ENCODE data around the gene PCMTD2.

The PCMTD2 gene

GRCh38 chr20:64257107-64257757, 1.7 kb downstream of the PCMTD2 start:
- ATAC-seq (no peak), DNase-seq (ENCODE audit: low spot score in 2 of 2) (no peak)
- H3K27ac Mint-ChIP-seq: peak overlapping the region; percentile 98
- H3K4me1 Mint-ChIP-seq: peaks cover 60% of the 10 kb centered on the region
- peaks cover 39% of the 10 kb centered on the region for H3K36me3 Mint-ChIP-seq
- H3K4me3 Mint-ChIP-seq: peak overlapping the region; percentile 90
- H3K9me3 Mint-ChIP-seq: no peaks in the 10 kb centered on the region

GRCh38 chr20:64258071-64258823, 2.7 kb downstream of the PCMTD2 start:
- Mint-ChIP-seq H3K4me3 (no peak overlapping the region), H3K4me1 (peaks cover 70% of the 10 kb centered on the region), H3K27ac (no peak overlapping the region), H3K36me3 (peaks cover 39% of the 10 kb centered on the region), H3K9me3 (no peaks in the 10 kb centered on the region)
- ATAC-seq: no peak
- DNase-seq (ENCODE audit: low spot score in 2 of 2): peak in 1 of 2 donors; percentile 10

GRCh38 chr20:64260239-64260638, 4.7 kb downstream of the PCMTD2 start:
- ATAC-seq (no peak), DNase-seq (ENCODE audit: low spot score in 2 of 2) (no peak)
- no peak overlapping the region for H3K4me3 Mint-ChIP-seq
- H3K27ac Mint-ChIP-seq: no peak overlapping the region
- H3K36me3 Mint-ChIP-seq: peaks cover 39% of the 10 kb centered on the region
- no peaks in the 10 kb centered on the region for H3K9me3 Mint-ChIP-seq
- peaks cover 66% of the 10 kb centered on the region for H3K4me1 Mint-ChIP-seq

- H3K4me1 Mint-ChIP-seq: peaks cover 64% of the 10 kb centered on the region
These were observed 5.6 kb downstream of the PCMTD2 start for GRCh38 chr20:64261138-64261537.

GRCh38 chr20:64264091-64264490, 8.5 kb downstream of the PCMTD2 start:
- Mint-ChIP-seq H3K4me3 (no peak overlapping the region), H3K9me3 (no peaks in the 10 kb centered on the region), H3K27ac (no peak overlapping the region), H3K4me1 (peaks cover 46% of the 10 kb centered on the region), H3K36me3 (peaks cover 43% of the 10 kb centered on the region)
- ATAC-seq: no peak
- DNase-seq (ENCODE audit: low spot score in 2 of 2): no peak

More at GRCh38 chr20:64261138-64261537, 5.6 kb downstream of the PCMTD2 start:
- ATAC-seq: no peak
- Mint-ChIP-seq H3K4me3 (no peak overlapping the region), H3K36me3 (peaks cover 36% of the 10 kb centered on the region), H3K9me3 (no peaks in the 10 kb centered on the region), H3K27ac (peak overlapping the region; percentile 79)
- DNase-seq (ENCODE audit: low spot score in 2 of 2): no peak

GRCh38 chr20:64265201-64265600, 9.7 kb downstream of the PCMTD2 start:
- peaks cover 40% of the 10 kb centered on the region for H3K36me3 Mint-ChIP-seq
- no peak overlapping the region for H3K4me3 Mint-ChIP-seq
- H3K27ac Mint-ChIP-seq: peak overlapping the region; percentile 34
- DNase-seq (ENCODE audit: low spot score in 2 of 2): no peak
- ATAC-seq: no peak
- peaks cover 52% of the 10 kb centered on the region for H3K4me1 Mint-ChIP-seq
- H3K9me3 Mint-ChIP-seq: no peaks in the 10 kb centered on the region

GRCh38 chr20:64266988-64267387, 11.4 kb downstream of the PCMTD2 start:
- Mint-ChIP-seq H3K27ac (no peak overlapping the region), H3K4me3 (no peak overlapping the region), H3K9me3 (no peaks in the 10 kb centered on the region), H3K36me3 (peaks cover 38% of the 10 kb centered on the region), H3K4me1 (peaks cover 45% of the 10 kb centered on the region)
- DNase-seq (ENCODE audit: low spot score in 2 of 2) (no peak), ATAC-seq (no peak)

GRCh38 chr20:64268174-64268573, 12.6 kb downstream of the PCMTD2 start:
- H3K4me3 Mint-ChIP-seq: no peak overlapping the region
- H3K36me3 Mint-ChIP-seq: peaks cover 44% of the 10 kb centered on the region
- H3K27ac Mint-ChIP-seq: no peak overlapping the region
- ATAC-seq (no peak), DNase-seq (ENCODE audit: low spot score in 2 of 2) (no peak)
- no peaks in the 10 kb centered on the region for H3K9me3 Mint-ChIP-seq
- H3K4me1 Mint-ChIP-seq: peaks cover 34% of the 10 kb centered on the region

GRCh38 chr20:64269604-64270411, 14.3 kb downstream of the PCMTD2 start:
- H3K9me3 Mint-ChIP-seq: no peaks in the 10 kb centered on the region

GRCh38 chr20:64271636-64272035, 16.1 kb downstream of the PCMTD2 start:
- Mint-ChIP-seq H3K4me1 (peaks cover 27% of the 10 kb centered on the region), H3K9me3 (no peaks in the 10 kb centered on the region), H3K4me3 (no peak overlapping the region), H3K36me3 (peaks cover 38% of the 10 kb centered on the region), H3K27ac (no peak overlapping the region)
- no peak for ATAC-seq
- no peak for DNase-seq (ENCODE audit: low spot score in 2 of 2)

More at GRCh38 chr20:64269604-64270411, 14.3 kb downstream of the PCMTD2 start:
- ATAC-seq (no peak), DNase-seq (ENCODE audit: low spot score in 2 of 2) (no peak)
- Mint-ChIP-seq H3K4me3 (no peak overlapping the region), H3K36me3 (peaks cover 46% of the 10 kb centered on the region), H3K4me1 (peaks cover 27% of the 10 kb centered on the region), H3K27ac (no peak overlapping the region)

GRCh38 chr20:64273109-64273508, 17.6 kb downstream of the PCMTD2 start:
- Mint-ChIP-seq H3K36me3 (peaks cover 37% of the 10 kb centered on the region), H3K9me3 (no peaks in the 10 kb centered on the region), H3K4me3 (no peak overlapping the region), H3K4me1 (peaks cover 27% of the 10 kb centered on the region), H3K27ac (no peak overlapping the region)
- no peak for DNase-seq (ENCODE audit: low spot score in 2 of 2)
- no peak for ATAC-seq

- no peaks in the 10 kb centered on the region for H3K9me3 Mint-ChIP-seq
- H3K4me3 Mint-ChIP-seq: no peak overlapping the region
- H3K27ac Mint-ChIP-seq: no peak overlapping the region
- no peak for DNase-seq (ENCODE audit: low spot score in 2 of 2)
- peaks cover 28% of the 10 kb centered on the region for H3K4me1 Mint-ChIP-seq
- H3K36me3 Mint-ChIP-seq: peaks cover 19% of the 10 kb centered on the region
- no peak for ATAC-seq
These were observed 21.3 kb downstream of the PCMTD2 start for GRCh38 chr20:64276817-64277216.

- H3K9me3 Mint-ChIP-seq: no peaks in the 10 kb centered on the region
- peaks cover 26% of the 10 kb centered on the region for H3K4me1 Mint-ChIP-seq
- no peak overlapping the region for H3K4me3 Mint-ChIP-seq
- DNase-seq (ENCODE audit: low spot score in 2 of 2) (no peak), ATAC-seq (no peak)
- H3K36me3 Mint-ChIP-seq: peaks cover 17% of the 10 kb centered on the region
- no peak overlapping the region for H3K27ac Mint-ChIP-seq
These were observed 22.2 kb downstream of the PCMTD2 start for GRCh38 chr20:64277571-64278316.

- no peak for ATAC-seq
- Mint-ChIP-seq H3K4me1 (peaks cover 26% of the 10 kb centered on the region), H3K9me3 (no peaks in the 10 kb centered on the region), H3K36me3 (peaks cover 12% of the 10 kb centered on the region), H3K4me3 (no peak overlapping the region), H3K27ac (no peak overlapping the region)
- no peak for DNase-seq (ENCODE audit: low spot score in 2 of 2)
These were observed 22.8 kb downstream of the PCMTD2 start for GRCh38 chr20:64278317-64278681.

All from stimulated activated effector memory CD8-positive, alpha-beta T cell treated with anti-CD3 and anti-CD28 coated beads, Interleukin-12 subunit alpha, Interleukin-12 subunit beta, amount 100 ng/mL, for 72 hours (primary cell).